Activated CD8-positive, alpha-beta memory T cell treated with anti-CD3 and anti-CD28 coated beads, Interleukin-2, amount 50 U/mL, for 48 hours (primary cell): Measurements from ENCODE around the gene MTX3.

Source experiments
- DNase-seq: peaks from one replicate; pipeline ENCODE4 v3.0.0-alpha.2; 2020

Gene MTX3

GRCh38 chr5:79982136-79982535 lies 8.9 kb downstream of the MTX3 start:
- no peak for DNase-seq

GRCh38 chr5:79976759-79977515 lies 14.1 kb downstream of the MTX3 start:
- no peak for DNase-seq

- no peak for DNase-seq
Observed at GRCh38 chr5:79975422-79975821, 15.6 kb downstream of the MTX3 start.

GRCh38 chr5:79974886-79975285 lies 16.2 kb downstream of the MTX3 start:
- no peak for DNase-seq

GRCh38 chr5:79973996-79974395 lies 17.1 kb downstream of the MTX3 start:
- no peak for DNase-seq

- no peak for DNase-seq
Observed at GRCh38 chr5:79973511-79973910, 17.6 kb downstream of the MTX3 start.

- DNase-seq = no peak
Observed at GRCh38 chr5:79971156-79971555, 19.9 kb downstream of the MTX3 start.

GRCh38 chr5:79966448-79966847 lies 24.6 kb downstream of the MTX3 start:
- no peak for DNase-seq

- DNase-seq = no peak
Observed at GRCh38 chr5:79964136-79964535, 26.9 kb downstream of the MTX3 start.

GRCh38 chr5:79963261-79964061 lies 27.6 kb downstream of the MTX3 start:
- no peak for DNase-seq

- DNase-seq = peak; percentile 81
Observed at GRCh38 chr5:79962575-79963222, 28.4 kb downstream of the MTX3 start.

GRCh38 chr5:79961716-79962574 lies 29.1 kb downstream of the MTX3 start:
- no peak for DNase-seq

GRCh38 chr5:79959407-79959806 lies 31.7 kb downstream of the MTX3 start:
- no peak for DNase-seq

- DNase-seq = no peak
Observed at GRCh38 chr5:79955941-79956670, 35.0 kb downstream of the MTX3 start.

- no peak for DNase-seq
Observed at GRCh38 chr5:79955356-79955895, 35.6 kb downstream of the MTX3 start.

GRCh38 chr5:79954620-79955019 lies 36.4 kb downstream of the MTX3 start:
- no peak for DNase-seq

GRCh38 chr5:79947567-79947966 lies 43.5 kb downstream of the MTX3 start:
- DNase-seq = no peak

GRCh38 chr5:79938468-79938867 lies 52.6 kb downstream of the MTX3 start:
- peak; percentile 57 for DNase-seq

- no peak for DNase-seq
Observed at GRCh38 chr5:79936646-79937216, 54.3 kb downstream of the MTX3 start.

- DNase-seq = no peak
Observed at GRCh38 chr5:79936002-79936645, 54.9 kb downstream of the MTX3 start.

- DNase-seq = no peak
Observed at GRCh38 chr5:79934681-79935080, 56.4 kb downstream of the MTX3 start.
